ENCODE data around the gene PIGN. TPM values are rescaled to one million over a fixed set of nuclear protein-coding genes. Genes with fewer than 3 reads are reported as not detected.

Gene PIGN
- total RNA-seq, 2 experiments from 2014 or later = 8.1 to 9.9 TPM

Other genes starting within 250 kb of the PIGN start
- 10 to 100 TPM; 39.2 to 40.5 TPM for gene RELCH, start 199 bp upstream of the PIGN start, total RNA-seq
- gene TNFRSF11A, start 138.3 kb upstream of the PIGN start, total RNA-seq = under 1 TPM; 0.03 to 0.28 TPM

Measured in CD8-positive, alpha-beta T cell (primary cell).